DND-41 (cell line): Measurements from ENCODE around the gene DKC1.

ENCODE experiments used
- CTCF ChIP-seq: IDR thresholded peaks from 2 replicates; pipeline ENCODE4 v1.5.1; 2012; ENCODE audit warnings: borderline replicate concordance, low read length, moderate library complexity, mild to moderate bottlenecking; ENCODE audit not compliant: poor library complexity, severe bottlenecking; ENCODE audit errors: extremely low read depth
- EZH2 ChIP-seq: IDR thresholded peaks from 3 replicates; pipeline ENCODE4 v1.6.1; 2012; ENCODE audit warnings: borderline replicate concordance, low read depth, mild to moderate bottlenecking, moderate library complexity, low read length, inconsistent platforms; ENCODE audit not compliant: severe bottlenecking

- TF ChIP-seq CTCF (no peak), EZH2 (no peak)
These were observed 43.0 kb downstream of the DKC1 start for GRCh38 chrX:154805696-154806091.
